HG03442 (cell line): ENCODE data around the gene KDM4C.
"Not testable (repeated sequence)": the region's sequence is repeated elsewhere in the genome, so short reads cannot be mapped to it uniquely, and the experiment has no call there.

Experiments
- ATAC-seq: cut with Tn5 transposase; IDR thresholded peaks from one replicate; pipeline ENCODE4 v1.9.1; 2021; ENCODE audit warnings: mild to moderate bottlenecking, moderate library complexity; ENCODE audit not compliant: unreplicated experiment

KDM4C gene

GRCh38 chr9:6757456-6758247, at the start of gene KDM4C:
KDM4C (plus strand) TSS chr9:6757973; CDS start chr9:6792989, 35,016 bp downstream.
- ATAC-seq: peak; percentile 78

GRCh38 chr9:6708732-6709131, 49.0 kb upstream of the KDM4C start:
- no peak for ATAC-seq

GRCh38 chr9:6711403-6711802, 46.4 kb upstream of the KDM4C start:
- no peak for ATAC-seq

GRCh38 chr9:6712041-6712440, 45.7 kb upstream of the KDM4C start:
- ATAC-seq: no peak

GRCh38 chr9:6714176-6714575, 43.6 kb upstream of the KDM4C start:
- ATAC-seq: no peak

GRCh38 chr9:6715153-6715754, 42.5 kb upstream of the KDM4C start:
- ATAC-seq: not testable (repeated sequence)

GRCh38 chr9:6715755-6716643, 41.8 kb upstream of the KDM4C start:
- ATAC-seq: peak; percentile 92

- ATAC-seq: no peak
These were observed 41.0 kb upstream of the KDM4C start for GRCh38 chr9:6716766-6717165.

- peak; percentile 1 for ATAC-seq
These were observed 33.8 kb upstream of the KDM4C start for GRCh38 chr9:6723881-6724420.

- no peak for ATAC-seq
These were observed 24.5 kb upstream of the KDM4C start for GRCh38 chr9:6733257-6733656.

GRCh38 chr9:6733831-6734230, 23.9 kb upstream of the KDM4C start:
- no peak for ATAC-seq

GRCh38 chr9:6735422-6735821, 22.4 kb upstream of the KDM4C start:
- no peak for ATAC-seq

GRCh38 chr9:6739218-6739617, 18.6 kb upstream of the KDM4C start:
- ATAC-seq: no peak

GRCh38 chr9:6748861-6749260, 8.9 kb upstream of the KDM4C start:
- ATAC-seq: not testable (repeated sequence)

- not testable (repeated sequence) for ATAC-seq
These were observed 2.9 kb upstream of the KDM4C start for GRCh38 chr9:6754861-6755260.

GRCh38 chr9:6757132-6757455, 679 bp upstream of the KDM4C start:
- ATAC-seq: peak; percentile 32

- ATAC-seq: peak; percentile 20
These were observed 400 bp downstream of the KDM4C start for GRCh38 chr9:6758248-6758497.

- peak; percentile 12 for ATAC-seq
These were observed 868 bp downstream of the KDM4C start for GRCh38 chr9:6758498-6759184.

GRCh38 chr9:6759185-6759977, 1.6 kb downstream of the KDM4C start:
- ATAC-seq: peak; percentile 4

GRCh38 chr9:6761306-6761705, 3.5 kb downstream of the KDM4C start:
- no peak for ATAC-seq
